NCI-H128 (cell line): ENCODE data around the gene GTF3C2.
"Not testable (repeated sequence)": the region's sequence is repeated elsewhere in the genome, so short reads cannot be mapped to it uniquely, and the experiment has no call there.

Experiments
- DNase-seq: peaks from one replicate; lab custom pipeline; 2025; ENCODE audit not compliant: unreplicated experiment; lab: John Stamatoyannopoulos, UW

The GTF3C2 gene

DNA sequence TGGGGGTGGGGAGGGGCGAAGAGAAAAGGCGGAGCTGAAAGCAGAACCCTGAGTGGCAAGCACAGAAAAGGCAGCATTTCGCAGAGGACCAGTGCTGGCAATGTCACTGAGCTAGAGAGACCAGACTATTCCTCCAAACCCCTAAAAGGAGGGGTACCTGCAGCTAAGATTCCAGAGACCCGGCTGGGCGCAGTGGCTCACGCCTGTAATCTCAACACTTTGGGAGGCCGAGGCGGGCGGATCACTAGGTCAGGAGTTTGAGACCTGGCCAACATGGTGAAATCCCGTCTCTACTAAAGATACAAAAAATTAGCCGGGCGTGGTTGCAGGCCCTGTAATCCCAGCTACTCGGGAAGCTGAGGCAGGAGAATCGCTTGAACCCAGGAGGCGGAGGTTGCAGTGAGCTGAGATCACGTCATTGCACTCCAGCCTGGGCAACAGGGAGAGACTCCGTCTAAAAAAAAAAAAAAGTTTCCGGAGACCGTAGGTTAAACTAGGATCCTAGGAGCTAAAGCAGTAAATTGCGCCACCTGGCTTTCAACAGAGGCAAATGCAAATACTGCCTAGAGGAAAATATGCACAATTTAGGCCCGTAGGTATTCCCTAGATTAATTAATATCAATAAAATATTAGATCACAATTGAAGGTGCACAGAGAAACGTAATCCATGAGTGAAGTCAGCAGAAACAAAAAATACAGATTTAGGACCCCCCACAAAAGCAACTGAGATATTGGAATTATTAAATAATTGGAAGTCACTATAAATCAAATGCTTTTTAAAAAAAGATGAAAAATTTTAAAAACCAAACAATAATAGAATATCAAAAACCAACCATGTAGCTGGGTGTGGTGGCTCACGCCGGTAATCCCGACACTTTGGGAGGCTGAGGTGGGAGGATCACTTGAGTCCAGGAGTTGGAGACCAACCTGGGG is 53.2 kb downstream of the GTF3C2 start:
- DNase-seq = peak; percentile 22

DNA sequence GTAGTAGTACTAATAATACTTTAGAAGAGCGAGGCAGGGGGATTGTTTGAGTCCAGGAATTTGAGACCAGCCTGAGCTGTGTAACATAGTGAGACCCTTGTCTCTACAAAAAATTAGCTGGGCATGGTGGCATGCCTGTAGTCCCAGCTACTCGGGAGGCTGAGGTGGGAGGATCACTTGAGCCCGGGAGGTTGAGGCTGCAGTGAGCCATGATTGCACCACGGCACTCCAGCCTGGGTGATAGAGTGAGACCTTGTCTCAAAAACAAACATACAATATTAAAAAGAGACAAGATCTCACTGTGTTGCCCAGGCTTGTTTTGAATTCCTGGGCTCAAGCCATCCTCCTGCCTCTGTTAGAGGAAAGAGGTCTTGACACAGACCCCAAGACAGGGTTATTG is 56.0 kb downstream of the GTF3C2 start:
- not testable (repeated sequence) for DNase-seq

DNA sequence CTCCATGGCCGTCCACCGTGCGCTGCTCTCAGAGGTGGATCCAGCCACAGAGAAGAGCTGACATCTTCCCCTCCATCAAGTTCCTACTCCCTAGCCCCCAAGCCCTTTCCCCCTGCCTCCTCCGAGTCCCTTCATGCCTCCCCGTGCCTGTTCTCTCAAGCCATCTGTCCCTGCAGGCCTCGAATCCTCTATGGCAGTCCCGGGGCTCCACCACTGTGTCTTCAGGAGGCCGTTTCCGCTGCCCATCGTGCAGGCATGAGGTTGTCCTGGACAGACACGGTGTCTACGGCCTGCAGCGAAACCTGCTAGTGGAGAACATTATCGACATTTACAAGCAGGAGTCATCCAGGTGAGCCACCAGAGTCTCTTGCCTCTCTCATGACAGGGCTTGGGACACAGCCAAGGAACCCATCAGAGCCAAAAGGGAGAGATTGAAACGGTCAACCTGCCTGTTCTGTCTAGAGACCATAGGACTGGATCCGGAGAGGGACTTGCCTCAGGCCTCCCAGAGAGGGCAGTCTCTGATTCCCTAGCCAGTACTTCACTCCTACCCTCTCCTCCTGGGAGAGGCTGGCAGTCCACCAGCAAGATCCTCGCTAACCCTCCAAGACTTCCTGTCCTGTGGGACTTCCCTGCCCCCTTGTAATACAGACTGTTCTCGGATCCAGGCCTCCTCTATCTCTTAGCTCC is 58.0 kb downstream of the GTF3C2 start:
- no peak for DNase-seq

DNA sequence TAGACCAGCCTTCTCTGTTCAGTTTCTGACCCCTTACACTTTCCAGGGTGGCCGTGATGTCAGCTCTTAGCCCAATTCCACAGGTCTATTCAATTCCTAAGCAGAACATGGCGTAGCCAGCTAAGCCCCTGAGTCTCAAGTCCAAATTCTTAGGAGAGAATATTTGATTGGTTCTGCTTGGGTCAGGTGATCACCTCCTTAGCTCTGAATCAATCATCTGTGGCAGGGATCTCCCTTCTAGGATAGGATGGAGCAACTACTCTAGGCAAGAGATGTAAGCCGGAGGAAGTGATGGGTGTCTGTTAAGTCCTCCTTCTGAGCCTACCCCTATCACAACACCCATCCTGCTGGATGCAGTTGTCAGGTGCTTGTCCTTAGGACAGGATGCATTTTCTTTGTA is 59.4 kb downstream of the GTF3C2 start:
- no peak for DNase-seq

DNA sequence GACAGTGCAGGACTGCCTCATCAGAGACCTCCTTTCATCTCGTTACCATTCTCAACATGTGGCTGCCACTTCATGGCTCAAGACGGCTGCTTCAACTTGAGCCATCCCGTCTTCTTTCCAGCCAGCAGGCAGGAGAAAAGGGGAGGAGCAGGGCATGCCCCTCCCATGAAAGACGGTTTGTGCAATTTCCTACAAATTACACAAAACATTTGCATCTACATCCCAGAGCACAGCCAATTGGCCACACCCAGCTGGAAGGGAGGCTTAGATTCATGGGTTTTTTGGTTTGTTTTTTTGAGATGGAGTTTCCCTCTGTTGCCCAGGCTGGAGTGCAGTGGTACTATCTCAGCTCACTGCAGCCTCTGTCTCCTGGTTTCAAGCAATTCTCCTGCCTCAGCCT is 60.1 kb downstream of the GTF3C2 start:
- no peak for DNase-seq

DNA sequence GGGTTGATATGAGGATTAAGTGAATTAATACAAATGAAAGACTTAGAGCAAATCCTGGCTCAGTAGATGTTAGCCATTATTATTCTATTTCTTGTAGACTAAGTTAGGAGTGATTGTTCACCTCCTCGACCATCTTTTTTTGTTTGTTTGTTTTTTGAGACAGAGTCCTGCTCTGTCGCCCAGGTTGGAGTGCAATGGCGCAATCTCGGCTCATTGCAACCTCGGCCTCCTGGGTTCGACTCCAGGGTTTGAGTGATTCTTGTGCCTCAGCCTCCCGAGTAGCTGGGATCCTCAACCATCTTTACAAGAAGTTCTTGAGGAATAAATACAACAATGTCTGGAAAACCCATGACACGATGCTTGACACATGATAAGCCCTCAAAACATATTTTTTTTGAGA is 61.6 kb downstream of the GTF3C2 start:
- DNase-seq = no peak

DNA sequence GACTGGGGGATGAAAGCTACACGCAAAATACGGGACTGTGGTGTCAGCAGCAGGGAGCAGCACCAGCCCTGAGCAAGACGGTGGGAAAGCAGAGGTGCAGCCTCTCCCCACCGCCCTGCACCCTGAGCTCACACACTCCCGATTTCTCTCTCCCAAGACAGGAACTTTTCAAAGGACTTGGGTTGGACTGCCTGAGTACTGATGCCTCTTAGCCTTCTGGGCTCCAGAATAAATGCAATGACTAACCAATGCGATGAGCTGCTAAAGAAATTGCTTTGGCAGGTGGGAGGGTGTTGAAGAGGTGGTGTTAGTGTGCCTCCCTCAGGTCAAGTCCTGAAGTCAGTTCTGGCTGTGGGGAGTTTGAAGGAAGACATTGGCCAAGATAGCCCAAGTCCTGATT is 64.7 kb downstream of the GTF3C2 start:
- no peak for DNase-seq

DNA sequence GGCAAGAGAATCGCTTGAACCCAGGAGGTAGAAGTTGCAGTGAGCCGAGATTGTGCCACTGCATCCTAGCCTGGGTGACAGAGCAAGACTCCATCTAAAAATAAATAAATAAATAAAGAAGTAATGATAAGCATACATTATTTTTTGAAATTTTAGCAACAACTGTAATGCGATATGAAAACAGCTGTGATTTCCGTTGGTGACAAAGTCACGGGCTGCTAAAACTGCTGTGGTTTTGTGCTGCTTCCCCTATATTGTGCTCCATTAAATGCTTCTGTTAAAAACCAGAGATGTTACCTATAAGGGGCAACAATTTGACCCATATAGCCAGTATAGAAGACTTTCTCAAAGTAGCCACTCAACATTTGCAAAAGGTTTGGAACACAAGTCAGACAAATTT is 66.0 kb downstream of the GTF3C2 start:
- no peak for DNase-seq

DNA sequence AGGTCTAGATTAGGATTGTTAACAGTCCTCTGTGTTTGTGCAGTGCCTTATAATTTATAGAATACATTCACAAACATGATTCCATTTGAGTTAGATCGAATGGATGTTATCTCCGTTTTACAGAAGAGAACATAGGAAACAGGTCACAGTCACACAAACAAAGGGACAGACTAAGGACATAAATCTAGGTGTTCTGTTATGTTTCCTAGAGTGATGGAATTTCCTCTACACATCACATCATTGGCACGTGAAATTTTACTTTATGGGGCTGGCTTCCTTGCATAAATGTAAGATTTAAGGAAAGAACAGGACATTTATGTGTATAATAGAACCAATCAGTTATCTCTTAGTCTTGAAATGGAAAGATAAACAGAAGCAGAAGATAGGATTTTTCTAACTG is 68.0 kb downstream of the GTF3C2 start:
- no peak for DNase-seq

DNA sequence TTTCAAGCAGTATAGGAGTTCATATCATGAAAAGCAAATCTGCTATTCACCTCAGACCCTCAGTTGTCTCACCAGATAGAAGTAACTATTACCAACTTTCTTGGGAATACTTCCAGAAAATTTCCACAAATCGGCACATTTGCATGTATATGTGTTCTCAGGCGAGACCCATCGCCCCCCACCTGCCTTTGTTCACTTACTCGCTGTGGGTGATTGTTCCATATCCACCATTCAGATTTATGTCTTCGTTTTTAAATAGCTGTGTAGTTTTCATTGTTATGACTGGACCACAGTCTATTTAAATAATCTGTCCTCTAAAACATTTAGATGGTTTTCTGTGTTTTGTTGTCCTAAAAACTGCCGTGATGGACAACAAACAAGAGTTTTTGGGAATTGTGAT is 71.1 kb downstream of the GTF3C2 start:
- no peak for DNase-seq

DNA sequence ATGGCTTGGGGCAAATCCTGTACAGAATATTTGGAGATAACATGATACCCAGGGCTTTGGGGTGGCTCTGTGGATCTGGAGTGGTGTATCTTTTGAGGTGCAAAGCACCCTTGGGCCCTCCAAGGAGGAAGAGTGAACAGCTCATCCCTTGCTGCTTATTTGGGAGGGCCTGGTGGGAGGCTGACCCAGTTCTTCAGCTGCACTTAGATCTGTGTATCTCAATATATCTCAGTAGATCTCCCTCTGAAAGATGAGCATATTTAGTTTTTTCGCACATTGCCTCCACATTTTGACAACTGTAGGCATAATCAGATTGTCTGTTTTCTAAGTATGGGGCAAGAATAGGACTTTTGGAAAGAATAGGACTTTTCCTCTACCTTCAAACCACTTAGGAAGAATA is 71.6 kb downstream of the GTF3C2 start:
- DNase-seq = no peak

DNA sequence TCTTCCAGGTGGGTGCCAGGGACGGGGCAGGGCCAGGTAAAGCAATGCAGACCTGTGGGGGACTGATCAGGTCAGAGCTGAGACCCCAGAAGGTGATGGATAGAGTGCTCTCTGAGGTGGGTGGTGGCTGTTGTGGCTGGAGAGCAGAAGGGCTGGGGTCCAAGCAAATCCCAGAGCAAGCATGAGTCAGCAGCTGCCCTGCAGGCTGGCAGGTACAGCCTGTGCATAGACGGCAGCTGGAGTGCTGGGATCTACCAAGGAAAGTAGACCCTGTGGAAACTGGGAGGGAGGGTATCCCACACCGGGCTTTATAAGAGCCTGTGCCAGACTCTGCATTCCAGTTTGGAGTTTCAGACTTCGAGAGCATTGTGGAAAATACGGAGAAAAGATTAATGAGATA is 73.7 kb downstream of the GTF3C2 start:
- no peak for DNase-seq

DNA sequence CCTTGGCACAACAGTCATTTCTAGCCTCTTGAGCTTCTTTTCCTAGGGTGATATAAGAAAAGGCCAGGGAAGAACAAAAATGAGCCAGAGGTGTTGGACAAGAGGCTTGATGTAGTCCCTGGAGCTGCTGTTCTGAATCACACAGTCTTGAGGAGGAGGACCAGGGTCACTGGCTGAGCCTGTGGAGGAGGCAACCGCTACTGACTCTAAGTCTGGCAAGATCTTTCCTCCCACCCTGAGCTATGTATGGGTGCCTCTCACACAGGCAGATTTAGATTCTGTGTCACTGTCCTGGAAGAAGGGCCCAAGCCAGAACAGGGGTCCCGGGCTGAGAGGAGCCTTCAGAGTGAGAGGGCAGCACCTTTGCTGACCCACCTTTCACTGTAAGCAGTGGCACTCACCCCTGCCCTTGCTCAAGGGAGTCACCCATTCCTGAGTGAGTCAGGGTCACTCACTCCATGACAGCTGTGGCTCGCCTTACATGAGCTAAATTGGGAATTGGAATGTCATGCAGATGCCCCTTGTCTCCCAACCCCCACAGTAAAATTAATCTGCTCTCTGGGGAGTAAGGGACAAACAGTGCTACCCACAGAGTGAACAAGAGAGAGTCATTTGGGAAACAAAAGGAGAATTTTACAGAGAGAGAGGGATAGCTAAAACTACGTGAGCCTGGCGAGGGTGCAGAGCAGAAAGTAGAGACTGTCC is 74.6 kb downstream of the GTF3C2 start, which contains the start of gene TRIM54:
TSS of gene TRIM54 (plus strand) at position 575 of the 705 bp plus-strand sequence. CDS start 303 bp downstream, outside the sequence.
- no peak for DNase-seq

DNA sequence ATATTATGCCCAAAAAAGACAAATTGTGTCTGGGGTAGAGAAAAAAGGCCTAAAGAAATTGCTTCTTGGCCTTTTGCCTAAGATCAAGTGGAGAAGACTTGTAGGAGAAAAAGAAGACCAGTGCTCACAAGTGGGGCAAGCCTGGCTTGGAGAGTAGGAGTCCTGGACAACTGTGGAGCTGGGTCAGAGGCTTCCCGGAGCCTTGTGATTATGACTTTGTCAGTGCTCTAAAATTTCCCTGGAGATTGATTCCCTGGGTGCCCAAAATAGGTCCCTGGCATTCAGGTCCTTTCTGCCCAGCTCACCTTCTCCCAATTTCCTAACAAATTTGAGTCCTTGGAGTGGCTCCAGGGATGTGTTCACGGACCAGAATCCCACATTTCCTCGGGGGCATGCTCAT is 75.1 kb downstream of the GTF3C2 start:
- DNase-seq = no peak

DNA sequence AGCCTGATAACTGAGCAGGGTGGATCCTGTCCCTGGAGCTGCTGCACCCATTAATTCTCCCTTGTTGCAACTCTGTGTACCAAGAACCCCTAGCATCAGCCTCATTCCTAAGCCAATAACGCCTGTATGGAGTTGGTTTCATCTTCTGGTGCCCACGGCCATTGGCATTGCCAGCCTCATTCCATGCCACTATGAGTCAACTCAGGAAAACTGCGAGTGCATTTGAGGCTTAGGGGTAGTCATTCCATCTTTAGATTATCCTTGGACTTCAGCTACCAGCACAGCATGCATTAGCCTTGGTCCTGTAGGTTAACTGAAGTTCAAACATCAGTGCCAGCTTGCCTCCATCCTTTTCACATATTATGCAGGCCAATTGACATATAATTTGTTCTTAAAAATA is 75.7 kb downstream of the GTF3C2 start:
- no peak for DNase-seq

DNA sequence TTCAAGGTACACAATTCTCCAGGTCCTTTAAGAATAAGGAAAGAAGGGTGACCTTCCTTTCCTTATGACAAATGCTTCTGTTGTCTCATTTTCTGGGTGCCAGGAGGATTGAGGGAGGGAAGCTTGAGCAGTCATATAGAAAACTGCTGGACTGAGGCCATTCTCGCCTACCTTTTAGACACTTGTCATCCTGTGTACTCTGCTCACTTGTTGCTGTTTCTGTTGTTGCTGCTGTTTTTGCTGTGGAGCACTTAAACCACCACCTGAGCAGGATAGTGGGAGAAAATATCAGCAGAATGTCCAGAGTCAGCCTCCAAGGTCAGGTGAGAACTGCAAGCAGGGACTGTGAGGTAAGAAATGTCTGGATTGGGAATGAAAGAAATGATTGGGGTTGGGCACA is 78.6 kb downstream of the GTF3C2 start:
- DNase-seq = no peak
